Liver (tissue), 9 donors: ENCODE measurements around the gene JAKMIP1. TPM values are rescaled to one million over a fixed set of nuclear protein-coding genes. Genes with fewer than 3 reads are reported as not detected.

Experiments
- DNase-seq: peaks from one replicate; pipeline ENCODE4 v3.0.0-alpha.2; 2017; ENCODE audit warnings: low spot score
- H3K27ac ChIP-seq, 2 donors: one replicate each; pipeline ENCODE4 v1.7.0; 2013; ENCODE audit warnings: inconsistent platforms in 2 of 2, low read length in 2 of 2, control low read depth in 1 of 2, low read depth in 1 of 2, mild to moderate bottlenecking in 1 of 2
- H3K27me3 ChIP-seq, 4 donors: one replicate each; pipeline versions ENCODE4 v1.6.1 to v1.7.0; 2013; ENCODE audit warnings: low read length in 3 of 4, inconsistent platforms in 1 of 4, mild to moderate bottlenecking in 1 of 4, moderate library complexity in 1 of 4; ENCODE audit not compliant: control insufficient read depth in 4 of 4, insufficient read depth in 4 of 4
- H3K36me3 ChIP-seq, 4 donors: one replicate each; pipeline versions ENCODE4 v1.6.1 to v1.7.0; 2013; ENCODE audit warnings: low read length in 3 of 4, mild to moderate bottlenecking in 3 of 4, low read depth in 1 of 4, moderate library complexity in 1 of 4; ENCODE audit not compliant: control insufficient read depth in 4 of 4, insufficient read depth in 3 of 4
- H3K4me1 ChIP-seq, 4 donors: one replicate each; pipeline versions ENCODE4 v1.6.1 to v1.7.0; 2013; ENCODE audit warnings: low read length in 3 of 4, mild to moderate bottlenecking in 3 of 4, moderate library complexity in 1 of 4; ENCODE audit not compliant: control insufficient read depth in 4 of 4, insufficient read depth in 4 of 4
- H3K4me3 ChIP-seq, 3 donors: one replicate each; pipeline versions ENCODE4 v1.6.1 to v1.7.0; 2013; ENCODE audit warnings: low read length in 3 of 3, control low read depth in 1 of 3, low read depth in 1 of 3, mild to moderate bottlenecking in 1 of 3
- H3K9ac ChIP-seq, 2 donors: one replicate each; pipeline ENCODE4 v1.7.0; 2013; ENCODE audit warnings: low read length in 2 of 2, mild to moderate bottlenecking in 2 of 2, moderate library complexity in 2 of 2, control low read depth in 1 of 2, low read depth in 1 of 2
- H3K9me3 ChIP-seq, 4 donors: one replicate each; pipeline versions ENCODE4 v1.6.1 to v1.7.0; 2013; ENCODE audit warnings: low read length in 3 of 4; ENCODE audit not compliant: control insufficient read depth in 4 of 4
- CTCF ChIP-seq: fragments of 150-350 bp; IDR thresholded peaks from 2 replicates; pipeline ENCODE4 v1.5.1; 2017; ENCODE audit warnings: improper control_type of control experiment, low read depth, low read length; ENCODE audit not compliant: missing input control
- EGR1 ChIP-seq, 2 donors: IDR thresholded peaks; 2 replicates each; pipeline ENCODE4 v1.6.1; 2016 to 2018; ENCODE audit warnings: antibody characterized with exemption in 2 of 2, low read depth in 2 of 2
- FOXA1 ChIP-seq: IDR thresholded peaks from 2 replicates; pipeline ENCODE4 v1.6.1; 2016; ENCODE audit warnings: antibody characterized with exemption
- FOXA2 ChIP-seq: IDR thresholded peaks from 2 replicates; pipeline ENCODE4 v1.6.1; 2016; ENCODE audit warnings: antibody characterized with exemption
- GABPA ChIP-seq, 2 donors: IDR thresholded peaks in 1 of 2; conservative IDR thresholded peaks in 1 of 2; 2 replicates each; pipeline ENCODE4 v1.6.1; 2016; ENCODE audit warnings: antibody characterized with exemption in 2 of 2, mild to moderate bottlenecking in 1 of 2, moderate library complexity in 1 of 2
- HNF4A ChIP-seq, 2 donors: conservative IDR thresholded peaks; 2 replicates each; pipeline ENCODE4 v1.6.1; 2016; ENCODE audit warnings: antibody characterized with exemption in 2 of 2, mild to moderate bottlenecking in 2 of 2
- HNF4G ChIP-seq: IDR thresholded peaks from 2 replicates; pipeline ENCODE4 v1.6.1; 2016; ENCODE audit warnings: antibody characterized with exemption
- JUND ChIP-seq, 2 donors: IDR thresholded peaks; 2 replicates each; pipeline ENCODE4 v1.6.1; 2016; ENCODE audit warnings: antibody characterized with exemption in 2 of 2
- NR2F2 ChIP-seq: IDR thresholded peaks from 2 replicates; pipeline ENCODE4 v1.6.1; 2016; ENCODE audit warnings: antibody characterized with exemption
- RAD21 ChIP-seq, 2 donors: IDR thresholded peaks; 2 replicates each; pipeline ENCODE4 v1.6.1; 2016; ENCODE audit warnings: antibody characterized with exemption in 2 of 2, mild to moderate bottlenecking in 2 of 2
- REST ChIP-seq: IDR thresholded peaks from 2 replicates; pipeline ENCODE4 v1.6.1; 2016; ENCODE audit warnings: antibody characterized with exemption, mild to moderate bottlenecking
- RXRA ChIP-seq, 2 donors: IDR thresholded peaks; 2 replicates each; pipeline ENCODE4 v1.6.1; 2017 to 2018; ENCODE audit warnings: antibody characterized with exemption in 2 of 2, mild to moderate bottlenecking in 1 of 2
- SP1 ChIP-seq: IDR thresholded peaks from 2 replicates; pipeline ENCODE4 v1.6.1; 2018; ENCODE audit warnings: antibody characterized with exemption, mild to moderate bottlenecking
- TAF1 ChIP-seq: conservative IDR thresholded peaks from 2 replicates; pipeline ENCODE4 v1.6.1; 2016; ENCODE audit warnings: antibody characterized with exemption, mild to moderate bottlenecking
- YY1 ChIP-seq: IDR thresholded peaks from 2 replicates; pipeline ENCODE4 v1.6.1; 2016; ENCODE audit warnings: antibody characterized with exemption, mild to moderate bottlenecking
- WGBS: extraction: QIAGEN DNeasy Blood & Tissue Kit; methylation state at CpG from one replicate; pipeline ENCODE4 v1.1.7; 2013; 5-methylcytosine and 5-hydroxymethylcytosine counted together
- polyA plus RNA-seq, 2 donors: library from polyadenylated mRNA; stranded (reverse) in 1 of 2; unstranded in 1 of 2; fragments of 200-250 nt in 1 of 2; fragments of >200 nt in 1 of 2; fragmentation: Nextera tagmentation in 1 of 2; extraction: Ambion mirVana in 1 of 2; gene quantifications; one replicate each; pipeline versions ENCODE4 v1.2.1 to v1.2.3, GENCODE V29; 2013 to 2015
- total RNA-seq, 2 donors: library from RNA; depleted of rRNA; stranded (reverse); fragments of >200 nt; gene quantifications; one replicate each; pipeline ENCODE4 v1.2.3, GENCODE V29; 2014
- TF ChIP-seq, protein P1 (sequence below): IDR thresholded peaks from 2 replicates; pipeline ENCODE4 v1.6.1; 2016; ENCODE audit warnings: antibody characterized with exemption
- TF ChIP-seq, protein P2 (sequence below): IDR thresholded peaks from 2 replicates; pipeline ENCODE4 v1.6.1; 2016; ENCODE audit warnings: antibody characterized with exemption
- donor health status: healthy.
- donor health status: healthy.
- donor health status: healthy.
- donor health status: healthy.
- donor health status: healthy.

The JAKMIP1 gene
- total and polyA plus RNA-seq, 4 donors: 0.08 to 0.50 TPM; not detected in 2

DNA sequence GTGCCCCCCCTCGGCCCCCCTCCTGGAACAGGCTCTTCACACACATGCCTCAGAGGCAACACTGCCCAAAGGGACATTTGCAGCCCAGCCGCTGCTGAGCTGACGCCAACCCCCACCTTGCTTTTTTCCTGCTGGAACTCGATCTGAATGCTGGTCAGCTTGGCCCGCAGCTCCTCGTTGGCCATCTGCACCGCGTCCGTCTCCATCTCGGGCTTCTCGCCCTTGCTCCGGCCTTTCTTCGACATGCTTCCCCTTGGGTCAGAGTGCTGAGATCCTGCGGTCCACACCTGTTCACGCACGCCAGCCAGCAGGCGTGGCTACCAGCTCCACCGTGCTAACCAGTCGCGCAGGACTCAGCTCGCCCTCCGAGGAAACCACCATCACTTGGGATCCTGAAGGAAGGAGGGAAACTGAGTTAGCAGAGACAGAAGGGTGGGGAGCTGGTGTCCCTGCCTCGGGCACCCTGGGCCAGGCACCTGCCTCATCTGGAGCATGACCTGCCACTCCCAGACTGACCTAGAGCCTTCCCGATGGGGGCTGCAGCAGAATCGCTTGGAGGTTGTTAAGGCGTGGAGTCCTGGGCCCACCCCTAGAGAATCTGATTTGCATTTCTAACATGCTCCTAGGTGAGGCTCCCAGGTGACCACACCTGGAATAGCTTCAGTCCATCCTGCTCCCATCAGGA is 87.6 kb downstream of the JAKMIP1 start:
- 83% methylated on average over 26 of the region's 26 CpGs for WGBS

More for the DNA sequence above, 87.6 kb downstream of the JAKMIP1 start:
- TF ChIP-seq RAD21 (IDR thresholded peaks at IDR 0.05): no peak
- TF ChIP-seq CTCF: no peak
- TF ChIP-seq NR2F2: no peak
- TF ChIP-seq, protein P1, sequence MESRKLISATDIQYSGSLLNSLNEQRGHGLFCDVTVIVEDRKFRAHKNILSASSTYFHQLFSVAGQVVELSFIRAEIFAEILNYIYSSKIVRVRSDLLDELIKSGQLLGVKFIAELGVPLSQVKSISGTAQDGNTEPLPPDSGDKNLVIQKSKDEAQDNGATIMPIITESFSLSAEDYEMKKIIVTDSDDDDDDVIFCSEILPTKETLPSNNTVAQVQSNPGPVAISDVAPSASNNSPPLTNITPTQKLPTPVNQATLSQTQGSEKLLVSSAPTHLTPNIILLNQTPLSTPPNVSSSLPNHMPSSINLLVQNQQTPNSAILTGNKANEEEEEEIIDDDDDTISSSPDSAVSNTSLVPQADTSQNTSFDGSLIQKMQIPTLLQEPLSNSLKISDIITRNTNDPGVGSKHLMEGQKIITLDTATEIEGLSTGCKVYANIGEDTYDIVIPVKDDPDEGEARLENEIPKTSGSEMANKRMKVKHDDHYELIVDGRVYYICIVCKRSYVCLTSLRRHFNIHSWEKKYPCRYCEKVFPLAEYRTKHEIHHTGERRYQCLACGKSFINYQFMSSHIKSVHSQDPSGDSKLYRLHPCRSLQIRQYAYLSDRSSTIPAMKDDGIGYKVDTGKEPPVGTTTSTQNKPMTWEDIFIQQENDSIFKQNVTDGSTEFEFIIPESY: no peak
- no peak for TF ChIP-seq GABPA (IDR thresholded peaks at IDR 0.05 in 1 of 2, conservative IDR thresholded peaks at IDR 0.05 in 1 of 2)
- no peak for TF ChIP-seq RXRA (IDR thresholded peaks at IDR 0.05)
- TF ChIP-seq FOXA1: no peak
- no peak for TF ChIP-seq EGR1 (IDR thresholded peaks at IDR 0.05; ENCODE audit: low read depth in 2 of 2)
- TF ChIP-seq JUND (IDR thresholded peaks at IDR 0.05): no peak
- TF ChIP-seq YY1: no peak
- no peak for TF ChIP-seq REST
- TF ChIP-seq, protein P2, sequence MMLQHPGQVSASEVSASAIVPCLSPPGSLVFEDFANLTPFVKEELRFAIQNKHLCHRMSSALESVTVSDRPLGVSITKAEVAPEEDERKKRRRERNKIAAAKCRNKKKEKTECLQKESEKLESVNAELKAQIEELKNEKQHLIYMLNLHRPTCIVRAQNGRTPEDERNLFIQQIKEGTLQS: no peak
- no peak for TF ChIP-seq HNF4G
- TF ChIP-seq FOXA2: no peak
- TF ChIP-seq SP1: no peak
- no peak for TF ChIP-seq HNF4A (conservative IDR thresholded peaks at IDR 0.05)
- TF ChIP-seq TAF1: no peak
- no peaks in the 10 kb centered on the region for H3K9me3 ChIP-seq
- no peak overlapping the region for H3K27ac ChIP-seq
- H3K4me3 ChIP-seq: no peak overlapping the region
- no peak overlapping the region for H3K9ac ChIP-seq
- no peaks in the 10 kb centered on the region for H3K36me3 ChIP-seq
- no peak for DNase-seq
- no peaks in the 10 kb centered on the region for H3K4me1 ChIP-seq
- H3K27me3 ChIP-seq: peaks cover 0 to 5% (median 0%) of the 10 kb centered on the region in 4 donors
